PC-3 (cell line): ENCODE data around the gene PLPP3. TPM values are rescaled to one million over a fixed set of nuclear protein-coding genes. Genes with fewer than 3 reads are reported as not detected.

Experiments
- ATAC-seq: fragments of 200-7000 bp; cut with Tn5 transposase; 2 replicates; pipeline ENCODE4 v1.9.1; 2020; ENCODE audit warnings: mild to moderate bottlenecking, moderate library complexity
- BruUV-seq: library from RNA; stranded (reverse); fragments of 400-500 nt; replicated peaks from 2 replicates; lab custom pipeline; 2021; lab: Mats Ljungman, UMichigan
- CTCF ChIA-PET: fragments of 300-600 bp; sonication (Branson Sonifier 250); formaldehyde crosslinking; loops from one replicate; lab custom pipeline; 2022; ENCODE audit warnings: antibody characterized with exemption; lab: Charles Lee
- POLR2A ChIA-PET: fragments of 300-600 bp; sonication (Branson Sonifier 250); formaldehyde crosslinking; loops from one replicate; lab custom pipeline; 2022; ENCODE audit warnings: antibody characterized with exemption; ENCODE audit not compliant: unreplicated experiment; lab: Charles Lee
- DNase-seq: peaks from one replicate; pipeline ENCODE4 v3.0.0-alpha.2; 2015
- H2AFZ ChIP-seq: fragments of 300-600 bp; sonication (generic); 2 replicates; pipeline ENCODE4 v1.6.0; 2016; ENCODE audit warnings: antibody characterized with exemption, low read length
- H3F3A ChIP-seq: fragments of 300-600 bp; sonication (generic); one replicate; pipeline ENCODE4 v1.6.0; 2017; ENCODE audit warnings: antibody characterized with exemption, low read length, control low read depth, mild to moderate bottlenecking; ENCODE audit not compliant: unreplicated experiment
- H3K27ac ChIP-seq: fragments of 300-600 bp; sonication (generic); 2 replicates; pipeline ENCODE4 v1.5.1; 2016; ENCODE audit warnings: mild to moderate bottlenecking, low read length
- H3K27me3 ChIP-seq: fragments of 300-600 bp; sonication (generic); 2 replicates; pipeline ENCODE4 v1.6.1; 2016; ENCODE audit warnings: low read length, mixed read lengths
- H3K36me3 ChIP-seq: fragments of 300-600 bp; sonication (generic); 2 replicates; pipeline ENCODE4 v1.6.1; 2016; ENCODE audit warnings: low read depth, mixed run types, low read length, mixed read lengths
- H3K4me1 ChIP-seq: fragments of 300-600 bp; sonication (generic); 2 replicates; pipeline ENCODE4 v1.5.1; 2016; ENCODE audit warnings: low read length; ENCODE audit not compliant: insufficient read depth
- H3K4me2 ChIP-seq: fragments of 300-600 bp; sonication (generic); 2 replicates; pipeline ENCODE4 v1.6.0; 2016; ENCODE audit warnings: low read length
- H3K4me3 ChIP-seq: fragments of 300-600 bp; sonication (generic); 2 replicates; pipeline ENCODE4 v1.5.1; 2016; ENCODE audit warnings: mild to moderate bottlenecking, low read length, mixed read lengths
- H3K79me2 ChIP-seq: fragments of 300-600 bp; sonication (generic); 2 replicates; pipeline ENCODE4 v1.6.1; 2017; ENCODE audit warnings: low read length, mixed read lengths
- H3K9ac ChIP-seq: fragments of 300-600 bp; sonication (generic); 2 replicates; pipeline ENCODE4 v1.6.0; 2016; ENCODE audit warnings: mild to moderate bottlenecking, low read length
- H3K9me2 ChIP-seq: fragments of 300-600 bp; sonication (generic); replicated peaks from 2 replicates; pipeline ENCODE4 v1.6.1; 2016; ENCODE audit warnings: mixed run types, low read length, mixed read lengths
- H3K9me3 ChIP-seq: fragments of 300-600 bp; sonication (generic); 2 replicates; pipeline ENCODE4 v1.6.1; 2016; ENCODE audit warnings: low read length, mixed read lengths
- H4K20me1 ChIP-seq: fragments of 300-600 bp; sonication (generic); 2 replicates; pipeline ENCODE4 v1.6.1; 2016; ENCODE audit warnings: low read length, mixed read lengths
- EZH2 ChIP-seq: fragments of 300-600 bp; sonication (generic); IDR thresholded peaks from one replicate; pipeline ENCODE4 v1.6.1; 2017; ENCODE audit warnings: antibody characterized with exemption, mild to moderate bottlenecking, low read length; ENCODE audit not compliant: unreplicated experiment
- EZH2phosphoT487 ChIP-seq: fragments of 300-600 bp; sonication (generic); IDR thresholded peaks from 2 replicates; pipeline ENCODE4 v1.6.1; 2018; ENCODE audit warnings: mild to moderate bottlenecking, antibody characterized with exemption, low read length, borderline replicate concordance
- intact Hi-C: fragments of 100-400 bp; cut with micrococcal nuclease; formaldehyde crosslinking; loops from 2 replicates; pipeline ENCODE4 v1.9.0; 2023
- total RNA-seq: library from RNA; depleted of rRNA; stranded (reverse); fragments of >200 nt; gene quantifications from 2 replicates; pipeline ENCODE4 v1.2.3, GENCODE V29; 2014
- TF ChIP-seq, protein P1 (sequence below): fragments of 300-600 bp; sonication (generic); conservative IDR thresholded peaks from 2 replicates; pipeline ENCODE4 v1.5.1; 2017; ENCODE audit warnings: antibody characterized with exemption, low read depth, mild to moderate bottlenecking, low read length

The PLPP3 gene
- total RNA-seq, 1 experiment from 2014 or later: 41.0 TPM

DNA sequence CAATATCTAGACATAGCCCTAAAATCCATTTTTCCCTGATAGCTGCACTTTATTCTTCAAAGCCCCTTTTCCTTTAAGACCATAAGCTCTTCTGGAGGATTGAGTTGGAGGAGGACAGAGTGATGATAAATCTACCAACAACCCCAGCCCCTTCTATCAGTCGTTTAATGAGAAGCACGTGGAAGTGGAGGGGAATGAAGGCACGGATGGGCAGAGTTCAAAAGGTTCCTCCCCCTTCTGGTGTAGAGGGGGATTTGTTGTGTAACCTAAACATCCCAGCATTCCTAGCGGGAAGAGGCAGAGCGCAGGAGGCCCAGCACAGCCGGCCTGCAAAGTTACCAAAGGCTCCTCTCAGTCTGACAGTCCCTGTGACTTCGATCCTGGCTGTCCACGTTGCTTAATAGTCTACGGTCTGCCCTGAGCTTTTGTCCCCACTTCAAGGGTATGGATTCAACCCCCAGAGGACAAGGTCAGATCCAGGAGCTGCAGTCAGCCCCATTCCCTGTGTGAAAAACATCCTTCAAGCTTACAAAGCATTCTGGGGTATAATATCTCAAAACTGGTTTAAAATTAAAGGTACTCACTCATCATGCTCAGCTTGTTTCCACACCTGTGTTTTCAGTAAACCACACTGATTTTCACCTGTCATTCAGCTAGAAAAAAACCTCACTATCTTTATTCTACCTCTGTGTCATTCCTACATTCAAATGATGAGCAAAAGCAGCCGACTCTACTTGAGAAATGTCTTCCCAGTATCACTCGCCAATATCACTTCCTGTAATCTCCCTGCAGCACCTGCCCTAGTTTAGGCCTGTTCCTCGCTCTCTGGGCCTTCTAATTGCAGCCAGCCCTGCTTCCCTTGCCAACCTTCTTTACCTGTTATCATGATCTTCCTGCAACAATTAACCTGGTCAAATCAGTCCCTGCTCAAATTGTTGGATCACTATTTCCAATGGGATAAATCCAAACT lies 117.9 kb downstream of the PLPP3 start:
- Histone ChIP-seq H3K9ac (no peak overlapping the region), H3K4me3 (no peak overlapping the region), H3K79me2 (no peaks in the 10 kb centered on the region), H4K20me1 (no peaks in the 10 kb centered on the region), H2AFZ (no peak overlapping the region), H3K36me3 (no peaks in the 10 kb centered on the region), H3K9me3 (no peaks in the 10 kb centered on the region), H3F3A (no peaks in the 10 kb centered on the region), H3K27ac (no peak overlapping the region), H3K4me2 (no peak overlapping the region), H3K27me3 (no peaks in the 10 kb centered on the region), H3K4me1 (peaks cover 9% of the 10 kb centered on the region), H3K9me2 (no peaks in the 10 kb centered on the region)
- BruUV-seq: no TSS peak
- ATAC-seq: no peak
- intact Hi-C loops: no loop called here
- DNase-seq: no peak
- no peak for TF ChIP-seq EZH2
- no peak for TF ChIP-seq EZH2phosphoT487
- TF ChIP-seq, protein P1, sequence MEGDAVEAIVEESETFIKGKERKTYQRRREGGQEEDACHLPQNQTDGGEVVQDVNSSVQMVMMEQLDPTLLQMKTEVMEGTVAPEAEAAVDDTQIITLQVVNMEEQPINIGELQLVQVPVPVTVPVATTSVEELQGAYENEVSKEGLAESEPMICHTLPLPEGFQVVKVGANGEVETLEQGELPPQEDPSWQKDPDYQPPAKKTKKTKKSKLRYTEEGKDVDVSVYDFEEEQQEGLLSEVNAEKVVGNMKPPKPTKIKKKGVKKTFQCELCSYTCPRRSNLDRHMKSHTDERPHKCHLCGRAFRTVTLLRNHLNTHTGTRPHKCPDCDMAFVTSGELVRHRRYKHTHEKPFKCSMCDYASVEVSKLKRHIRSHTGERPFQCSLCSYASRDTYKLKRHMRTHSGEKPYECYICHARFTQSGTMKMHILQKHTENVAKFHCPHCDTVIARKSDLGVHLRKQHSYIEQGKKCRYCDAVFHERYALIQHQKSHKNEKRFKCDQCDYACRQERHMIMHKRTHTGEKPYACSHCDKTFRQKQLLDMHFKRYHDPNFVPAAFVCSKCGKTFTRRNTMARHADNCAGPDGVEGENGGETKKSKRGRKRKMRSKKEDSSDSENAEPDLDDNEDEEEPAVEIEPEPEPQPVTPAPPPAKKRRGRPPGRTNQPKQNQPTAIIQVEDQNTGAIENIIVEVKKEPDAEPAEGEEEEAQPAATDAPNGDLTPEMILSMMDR: no peak
- ChIA-PET CTCF (no interaction called here), POLR2A (no interaction called here)

DNA sequence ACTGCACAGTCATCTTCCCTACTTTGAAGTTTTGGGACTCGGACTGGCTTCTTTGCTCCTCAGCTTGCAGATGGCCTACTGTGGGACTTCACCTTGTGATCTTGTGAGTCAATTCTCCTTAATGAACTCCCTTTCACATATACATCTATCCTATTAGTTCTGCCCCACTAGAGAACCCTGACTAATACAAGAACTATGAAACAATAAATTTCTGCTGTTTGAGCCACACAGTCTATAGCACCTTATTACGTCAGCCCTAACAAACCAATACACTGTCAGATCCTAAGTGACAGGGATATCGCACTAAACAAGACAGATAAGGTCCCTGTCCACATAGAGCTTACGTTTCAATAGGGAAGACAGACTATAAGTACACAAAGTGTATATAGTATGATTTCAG lies 120.1 kb downstream of the PLPP3 start:
- no peaks in the 10 kb centered on the region for H3K79me2 ChIP-seq
- TF ChIP-seq EZH2phosphoT487 (no peak), EZH2 (no peak)
- TF ChIP-seq, protein P1: no peak
- H3K4me2 ChIP-seq: no peak overlapping the region
- BruUV-seq: no TSS peak
- no peaks in the 10 kb centered on the region for H3K9me3 ChIP-seq
- ATAC-seq (no peak), DNase-seq (no peak)
- intact Hi-C loops: no loop called here
- H3K4me1 ChIP-seq: peaks cover 13% of the 10 kb centered on the region
- CTCF ChIA-PET: no interaction called here
- H3F3A ChIP-seq: no peaks in the 10 kb centered on the region
- no peaks in the 10 kb centered on the region for H3K36me3 ChIP-seq
- no peaks in the 10 kb centered on the region for H4K20me1 ChIP-seq
- H3K27me3 ChIP-seq: no peaks in the 10 kb centered on the region
- H3K9me2 ChIP-seq: no peaks in the 10 kb centered on the region
- H3K4me3 ChIP-seq: no peak overlapping the region
- H3K27ac ChIP-seq: no peak overlapping the region
- H3K9ac ChIP-seq: no peak overlapping the region
- H2AFZ ChIP-seq: no peak overlapping the region
- POLR2A ChIA-PET: no interaction called here
